ENCODE results near the gene PTGDS. TPM values are rescaled to one million over a fixed set of nuclear protein-coding genes. Genes with fewer than 3 reads are reported as not detected.

The PTGDS gene
- total RNA-seq, 4 donors from 2014 or later, result 6.8 to 59.1 (median 17.8) TPM

GRCh38 chr9:137028263-137029057, 51.2 kb downstream of the PTGDS start:
- TF ChIP-seq POLR2AphosphoS5 (IDR thresholded peaks at IDR 0.05), result no peak
- TF ChIP-seq CTCF (IDR thresholded peaks at IDR 0.05), result peak in 3 of 5 experiments; percentile 11 to 43 (median 27)
- in situ Hi-C loops (cut with MboI; ENCODE audit: low pct_ligation_motif_present in 1 of 4, low pct_unique_long_range_greater_than_20kb in 1 of 4, low sequenced_read_pairs in 3 of 4) (loop anchor here in 2 of 4 donors (25.0 kb wide), 1 partner anchor 241 kb away; the partner anchor contains the start of genes CCDC183 (in 2 of the 2) and TMEM141 (in 2 of the 2)), intact Hi-C loops (cut with DNase I; ENCODE audit: low total_unique reads) (no loop called here)
- no peaks in the 10 kb centered on the region for H3K9me3 ChIP-seq
- peaks cover 16 to 55% (median 38%) of the 10 kb centered on the region in 4 donors for H3K4me1 ChIP-seq
- no peaks in the 10 kb centered on the region for H3K27me3 ChIP-seq
- no peaks in the 10 kb centered on the region for H3K36me3 ChIP-seq
- peak overlapping the region; percentile 41 to 72 (median 59) for H3K4me3 ChIP-seq
- peak overlapping the region; percentile 65 to 77 (median 70) for H3K27ac ChIP-seq
- WGBS, 2 donors (ENCODE audit: low coverage in 1 of 2), result 1% methylated on average over 50 of the region's 98 CpGs; no CpG with 5 or more reads in 1 of the 2 donors
- peak; percentile 83 for DNase-seq

DNA sequence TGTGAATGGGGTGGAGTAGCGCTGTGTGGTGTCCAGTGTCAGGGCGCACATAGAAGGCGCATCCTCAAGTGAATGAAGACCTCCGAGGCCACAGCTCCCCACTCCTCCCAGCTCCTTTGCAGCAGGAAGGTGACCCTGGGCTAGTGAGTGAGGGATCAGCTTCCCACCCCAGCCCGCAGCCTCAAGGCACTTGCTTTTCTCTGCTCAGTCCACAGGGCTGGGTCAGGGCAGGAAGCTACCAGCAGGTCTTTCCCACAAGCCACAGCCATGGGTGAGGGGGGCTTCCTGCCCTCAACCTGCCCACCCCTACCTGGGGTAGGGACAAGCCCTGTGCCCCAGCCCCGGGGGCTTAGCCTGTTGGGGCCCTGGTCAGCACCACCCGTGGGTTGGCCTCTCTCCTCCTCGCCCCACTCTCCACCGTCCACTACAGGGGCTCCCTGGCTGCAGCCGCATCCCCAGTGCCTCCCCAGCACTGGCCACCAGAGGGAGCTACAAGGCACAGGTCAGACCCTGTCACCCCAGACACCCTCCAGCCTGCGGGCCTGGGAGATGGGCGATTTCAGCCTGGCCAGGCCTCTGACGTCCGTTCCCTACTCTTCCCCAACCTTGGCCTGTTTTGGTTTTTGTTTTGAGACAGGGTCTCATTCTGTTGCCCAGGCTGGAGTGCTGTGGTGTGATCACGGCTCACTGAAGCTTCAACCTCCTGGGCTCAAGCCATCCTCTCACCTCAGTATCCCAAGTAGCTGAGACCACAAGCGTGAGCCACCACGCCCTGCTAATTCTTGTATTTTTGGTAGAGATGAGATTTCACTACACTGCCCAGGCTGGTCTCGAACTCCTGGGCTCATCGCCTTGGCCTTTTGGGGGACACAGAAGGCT, 52.0 kb downstream of the PTGDS start:
- no peaks in the 10 kb centered on the region for H3K27me3 ChIP-seq
- no peak for TF ChIP-seq EP300 (IDR thresholded peaks at IDR 0.05; ENCODE audit: low read depth)
- no peak for TF ChIP-seq POLR2AphosphoS5 (IDR thresholded peaks at IDR 0.05)
- no peak for TF ChIP-seq POLR2A (IDR thresholded peaks at IDR 0.05)
- peak; percentile 86 to 95 (median 93) for TF ChIP-seq CTCF (IDR thresholded peaks at IDR 0.05)
- in situ Hi-C loops (cut with MboI; ENCODE audit: low pct_ligation_motif_present in 1 of 4, low pct_unique_long_range_greater_than_20kb in 1 of 4, low sequenced_read_pairs in 3 of 4) (loop anchor here in 2 of 4 donors (25.0 kb wide), 1 partner anchor 242 kb away; the partner anchor contains the start of genes CCDC183 (in 2 of the 2) and TMEM141 (in 2 of the 2)), intact Hi-C loops (cut with DNase I; ENCODE audit: low total_unique reads) (no loop called here)
- peak overlapping the region in 2 of 4 donors; percentile 61 to 72 for H3K4me3 ChIP-seq
- no peaks in the 10 kb centered on the region for H3K9me3 ChIP-seq
- peak overlapping the region; percentile 65 to 77 (median 70) for H3K27ac ChIP-seq
- peak; percentile 86 for DNase-seq
- H3K4me1 ChIP-seq, result peaks cover 16 to 55% (median 39%) of the 10 kb centered on the region in 4 donors
- 22 to 67% methylated on average over 2 to 18 of the region's 19 CpGs for WGBS, 2 donors (ENCODE audit: low coverage in 1 of 2)
- no peaks in the 10 kb centered on the region for H3K36me3 ChIP-seq

- TF ChIP-seq POLR2A (IDR thresholded peaks at IDR 0.05) (no peak), EP300 (IDR thresholded peaks at IDR 0.05; ENCODE audit: low read depth) (no peak), POLR2AphosphoS5 (IDR thresholded peaks at IDR 0.05) (no peak), CTCF (IDR thresholded peaks at IDR 0.05) (no peak)
- Histone ChIP-seq H3K27me3 (no peaks in the 10 kb centered on the region), H3K27ac (no peak overlapping the region), H3K4me1 (peaks cover 22 to 62% (median 46%) of the 10 kb centered on the region in 4 donors), H3K4me3 (no peak overlapping the region), H3K9me3 (no peaks in the 10 kb centered on the region), H3K36me3 (no peaks in the 10 kb centered on the region)
- 67 to 80% methylated on average over 2 to 11 of the region's 15 CpGs for WGBS, 2 donors (ENCODE audit: low coverage in 1 of 2)
- intact Hi-C loops (cut with DNase I; ENCODE audit: low total_unique reads), result loop anchor here (5.0 kb wide), 1 partner anchor 83 kb away; the partner anchor contains the start of gene C8G
- no peak for DNase-seq
- in situ Hi-C loops (cut with MboI; ENCODE audit: low pct_ligation_motif_present in 1 of 4, low pct_unique_long_range_greater_than_20kb in 1 of 4, low sequenced_read_pairs in 3 of 4), result loop anchor here in 3 of 4 donors (10.0 to 25.0 kb wide), 2 partner anchors 243 to 245 kb away; partner anchors contain the start of genes CCDC183 (in 2 of the 3) and TMEM141 (in 2 of the 3)
Observed at GRCh38 chr9:137030006-137030405, 52.7 kb downstream of the PTGDS start.

All from transverse colon (tissue), 4 donors.